ENCODE measurements around the gene ERN1. TPM values are rescaled to one million over a fixed set of nuclear protein-coding genes. Genes with fewer than 3 reads are reported as not detected.

ERN1 gene
- polyA plus RNA-seq, 1 donor (not counting 4 experiments of a cell fraction or from before 2014, with no cell fraction given): 7.1 TPM

DNA sequence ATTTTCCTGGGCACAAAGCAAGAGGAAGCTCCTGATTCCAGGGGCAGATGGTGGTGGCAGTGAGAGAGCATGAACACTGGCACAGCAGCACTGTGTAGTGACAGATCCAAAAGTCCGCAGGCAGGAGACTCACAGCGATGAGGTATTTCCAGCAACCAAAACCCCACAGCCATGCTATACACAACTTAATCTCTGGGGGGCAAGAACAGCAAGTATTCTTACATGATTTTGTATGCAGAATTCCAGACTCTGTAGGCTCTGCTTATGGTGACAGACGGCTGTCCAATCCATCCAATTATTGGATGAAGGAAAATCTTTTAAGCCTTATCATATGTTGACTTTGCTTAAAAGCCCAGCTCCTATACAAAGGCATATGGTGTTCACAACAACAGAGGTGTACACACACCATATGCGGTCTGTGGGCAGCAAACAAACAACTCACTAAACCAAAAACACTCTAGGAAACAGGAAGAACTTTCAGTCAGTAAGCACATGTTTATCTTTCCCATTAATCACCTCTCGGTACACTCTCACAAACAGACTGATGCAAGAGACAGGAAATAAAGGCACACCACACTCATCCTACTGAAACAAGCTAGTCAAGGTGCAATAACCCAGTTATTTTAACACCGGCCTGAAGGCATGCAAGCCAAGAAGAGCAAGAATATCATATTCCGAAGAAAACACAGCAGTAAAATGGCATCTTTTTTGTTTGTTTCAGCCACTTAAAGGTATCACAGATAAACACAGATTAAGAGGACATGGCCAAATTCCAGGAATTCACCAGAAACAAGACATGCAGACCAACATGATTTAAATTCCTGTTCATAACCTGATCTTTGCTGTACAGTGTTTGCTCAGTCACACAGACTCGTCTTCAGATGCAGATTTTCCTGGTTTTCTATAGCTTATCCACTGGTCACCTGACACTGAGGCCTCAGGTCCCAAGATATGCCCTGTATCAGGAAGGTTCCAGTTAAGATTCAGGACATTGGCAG, 47.8 kb downstream of the ERN1 start:
- FAIRE-seq: peak; percentile 82
- no peak for TF ChIP-seq EZH2 (IDR thresholded peaks at IDR 0.05; ENCODE audit: low read length)
- TF ChIP-seq, protein P1, sequence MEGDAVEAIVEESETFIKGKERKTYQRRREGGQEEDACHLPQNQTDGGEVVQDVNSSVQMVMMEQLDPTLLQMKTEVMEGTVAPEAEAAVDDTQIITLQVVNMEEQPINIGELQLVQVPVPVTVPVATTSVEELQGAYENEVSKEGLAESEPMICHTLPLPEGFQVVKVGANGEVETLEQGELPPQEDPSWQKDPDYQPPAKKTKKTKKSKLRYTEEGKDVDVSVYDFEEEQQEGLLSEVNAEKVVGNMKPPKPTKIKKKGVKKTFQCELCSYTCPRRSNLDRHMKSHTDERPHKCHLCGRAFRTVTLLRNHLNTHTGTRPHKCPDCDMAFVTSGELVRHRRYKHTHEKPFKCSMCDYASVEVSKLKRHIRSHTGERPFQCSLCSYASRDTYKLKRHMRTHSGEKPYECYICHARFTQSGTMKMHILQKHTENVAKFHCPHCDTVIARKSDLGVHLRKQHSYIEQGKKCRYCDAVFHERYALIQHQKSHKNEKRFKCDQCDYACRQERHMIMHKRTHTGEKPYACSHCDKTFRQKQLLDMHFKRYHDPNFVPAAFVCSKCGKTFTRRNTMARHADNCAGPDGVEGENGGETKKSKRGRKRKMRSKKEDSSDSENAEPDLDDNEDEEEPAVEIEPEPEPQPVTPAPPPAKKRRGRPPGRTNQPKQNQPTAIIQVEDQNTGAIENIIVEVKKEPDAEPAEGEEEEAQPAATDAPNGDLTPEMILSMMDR (optimal IDR thresholded peaks at IDR 0.05 in 1 of 3, IDR thresholded peaks at IDR 0.05 in 1 of 3, conservative IDR thresholded peaks at IDR 0.05 in 1 of 3; ENCODE audit: extremely low read depth in 1 of 3, insufficient read depth in 2 of 3, low read length in 3 of 3): no peak
- peaks cover 2% of the 10 kb centered on the region for H3K79me2 ChIP-seq (ENCODE audit: control insufficient read depth, insufficient read depth, low read length)

DNA sequence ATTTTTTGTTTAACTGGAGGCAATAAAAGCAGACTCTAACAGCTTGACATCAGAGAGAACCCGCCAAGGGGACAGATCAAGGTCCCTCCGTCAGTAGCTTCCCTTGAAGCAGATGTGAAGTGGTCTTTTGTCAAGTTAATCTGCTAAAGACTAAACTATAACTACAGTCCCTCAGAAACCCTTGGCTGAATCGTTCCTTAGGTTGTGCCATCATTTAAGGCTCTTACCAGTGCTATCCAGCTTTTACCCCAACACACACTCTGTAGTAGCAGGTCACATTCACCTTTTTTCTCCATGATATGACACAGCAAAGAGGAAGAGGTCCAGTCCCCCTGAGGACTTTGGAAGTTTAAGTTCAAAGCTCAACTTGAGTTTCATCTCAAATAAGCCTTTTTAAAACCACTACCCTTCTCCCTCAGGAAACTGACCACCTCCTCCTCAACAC, 49.7 kb downstream of the ERN1 start:
- FAIRE-seq (no peak), DNase-seq (ENCODE audit: low read depth, low spot score) (no peak)
- Histone ChIP-seq H3K27me3 (ENCODE audit: control insufficient read depth, extremely low read depth, insufficient read depth, low read length) (no peaks in the 10 kb centered on the region), H3K27ac (ENCODE audit: control insufficient read depth, insufficient read depth, low read length) (no peak overlapping the region), H3K9me1 (ENCODE audit: control insufficient read depth, extremely low read depth, insufficient read depth, low read length) (no peaks in the 10 kb centered on the region), H3K9ac (ENCODE audit: control insufficient read depth, extremely low read depth, insufficient read depth, low read length) (no peak overlapping the region), H3K4me2 (ENCODE audit: control insufficient read depth, extremely low read depth, insufficient read depth, low read depth, low read length) (no peak overlapping the region), H3K9me3 (ENCODE audit: control insufficient read depth, low read depth, low read length) (no peaks in the 10 kb centered on the region), H3K79me2 (ENCODE audit: control insufficient read depth, insufficient read depth, low read length) (peaks cover 2% of the 10 kb centered on the region), H3K4me1 (ENCODE audit: control insufficient read depth, extremely low read depth, insufficient read depth, low read length) (peaks cover 37% of the 10 kb centered on the region), H3K36me3 (ENCODE audit: control insufficient read depth in 2 of 2, extremely low read depth in 1 of 2, insufficient read depth in 2 of 2, low read length in 2 of 2) (peaks cover 4 to 17% of the 10 kb centered on the region in 2 experiments), H3K4me3 (ENCODE audit: control insufficient read depth in 2 of 3, extremely low read depth in 1 of 3, insufficient read depth in 2 of 3, low read depth in 1 of 3, low read length in 3 of 3) (no peak overlapping the region), H2AFZ (ENCODE audit: control insufficient read depth, low read length) (no peak overlapping the region), H4K20me1 (ENCODE audit: control insufficient read depth, extremely low read depth, insufficient read depth, low read length) (no peaks in the 10 kb centered on the region)
- TF ChIP-seq, protein P1 (optimal IDR thresholded peaks at IDR 0.05 in 1 of 3, IDR thresholded peaks at IDR 0.05 in 1 of 3, conservative IDR thresholded peaks at IDR 0.05 in 1 of 3; ENCODE audit: extremely low read depth in 1 of 3, insufficient read depth in 2 of 3, low read length in 3 of 3): no peak
- TF ChIP-seq EZH2 (IDR thresholded peaks at IDR 0.05; ENCODE audit: low read length): no peak
- dilution Hi-C loops (cut with MboI; ENCODE audit: extremely low pct_ligation_motif_present, low sequenced_read_pairs): no loop called here

More for the DNA sequence above, 47.8 kb downstream of the ERN1 start:
- no peaks in the 10 kb centered on the region for H4K20me1 ChIP-seq (ENCODE audit: control insufficient read depth, extremely low read depth, insufficient read depth, low read length)
- no peak overlapping the region for H2AFZ ChIP-seq (ENCODE audit: control insufficient read depth, low read length)
- dilution Hi-C loops (cut with MboI; ENCODE audit: extremely low pct_ligation_motif_present, low sequenced_read_pairs): no loop called here
- H3K27me3 ChIP-seq (ENCODE audit: control insufficient read depth, extremely low read depth, insufficient read depth, low read length): no peaks in the 10 kb centered on the region
- peak overlapping the region; percentile 91 for H3K27ac ChIP-seq (ENCODE audit: control insufficient read depth, insufficient read depth, low read length)
- H3K9me3 ChIP-seq (ENCODE audit: control insufficient read depth, low read depth, low read length): no peaks in the 10 kb centered on the region
- H3K9ac ChIP-seq (ENCODE audit: control insufficient read depth, extremely low read depth, insufficient read depth, low read length): peak overlapping the region; percentile 64
- H3K4me2 ChIP-seq (ENCODE audit: control insufficient read depth, extremely low read depth, insufficient read depth, low read depth, low read length): peak overlapping the region; percentile 63
- H3K4me3 ChIP-seq (ENCODE audit: control insufficient read depth in 2 of 3, extremely low read depth in 1 of 3, insufficient read depth in 2 of 3, low read depth in 1 of 3, low read length in 3 of 3): no peak overlapping the region
- DNase-seq (ENCODE audit: low read depth, low spot score): no peak
- H3K9me1 ChIP-seq (ENCODE audit: control insufficient read depth, extremely low read depth, insufficient read depth, low read length): no peaks in the 10 kb centered on the region
- peaks cover 4 to 20% of the 10 kb centered on the region in 2 experiments for H3K36me3 ChIP-seq (ENCODE audit: control insufficient read depth in 2 of 2, extremely low read depth in 1 of 2, insufficient read depth in 2 of 2, low read length in 2 of 2)
- peaks cover 42% of the 10 kb centered on the region for H3K4me1 ChIP-seq (ENCODE audit: control insufficient read depth, extremely low read depth, insufficient read depth, low read length)
